K562 (cell line): Measurements from ENCODE around the gene PIEZO2.
"Not testable (repeated sequence)": the region's sequence is repeated elsewhere in the genome, so short reads cannot be mapped to it uniquely, and the experiment has no call there.

ENCODE experiments used
- BACH1 ChIP-seq: fragments of 200-800 bp; sonication (Bioruptor generic); IDR thresholded peaks from 2 replicates; pipeline ENCODE4 v1.6.1; 2016; ENCODE audit warnings: missing genetic modification characterization, missing compliant biosample characterization
- BMI1 ChIP-seq: fragments of 150-350 bp; IDR thresholded peaks from 2 replicates; pipeline ENCODE4 v1.6.1; 2014; ENCODE audit warnings: low read length
- CHD2 ChIP-seq: IDR thresholded peaks from 2 replicates; pipeline ENCODE4 v1.6.1; 2011; ENCODE audit warnings: low read depth, low read length
- CTCF ChIP-seq, 3 experiments: IDR thresholded peaks in 2 of 3; conservative IDR thresholded peaks in 1 of 3; 2 replicates each; pipeline ENCODE4 v1.5.1; 2011 to 2012; ENCODE audit warnings: low read length in 3 of 3, mild to moderate bottlenecking in 3 of 3, control low read depth in 2 of 3, improper control_type of control experiment in 1 of 3, inconsistent platforms in 1 of 3, low read depth in 1 of 3, mixed read lengths in 1 of 3, moderate library complexity in 1 of 3; ENCODE audit not compliant: insufficient read depth in 2 of 3
- EZH2 ChIP-seq: IDR thresholded peaks from 2 replicates; pipeline ENCODE4 v1.6.1; 2012; ENCODE audit warnings: low read depth, mild to moderate bottlenecking, inconsistent platforms, low read length, borderline replicate concordance
- FOXK2 ChIP-seq, 2 experiments: fragments of 450-650 bp; IDR thresholded peaks in 1 of 2; conservative IDR thresholded peaks in 1 of 2; 2 replicates each; pipeline ENCODE4 v1.6.1; 2016; ENCODE audit warnings: low read depth in 2 of 2, mild to moderate bottlenecking in 1 of 2
- HNRNPLL ChIP-seq: fragments of 200-400 bp; formaldehyde crosslinking; IDR thresholded peaks from 2 replicates; pipeline ENCODE4 v1.6.1; 2017; ENCODE audit warnings: low read length, low read depth, mild to moderate bottlenecking; ENCODE audit not compliant: poor library complexity, severe bottlenecking
- RAD51 ChIP-seq: fragments of 450-650 bp; IDR thresholded peaks from 2 replicates; pipeline ENCODE4 v1.7.1; 2016; ENCODE audit warnings: low read depth, mild to moderate bottlenecking, borderline replicate concordance
- RFX5 ChIP-seq: IDR thresholded peaks from 2 replicates; pipeline ENCODE4 v1.6.1; 2011; ENCODE audit warnings: low read depth, mild to moderate bottlenecking, improper control_type of control experiment, low read length
- SRF ChIP-seq, 2 experiments: fragments of 250-450, 450-650 bp in 1 of 2; sonication (Bioruptor Pico) in 1 of 2; sonication (generic) in 1 of 2; formaldehyde crosslinking; IDR thresholded peaks; 2 replicates each; pipeline versions ENCODE4 v1.5.0 to v1.5.1; 2020 to 2022; ENCODE audit warnings: mild to moderate bottlenecking in 1 of 2, missing genetic modification reagents in 1 of 2
- TFAP4 ChIP-seq: sonication (generic); formaldehyde crosslinking; IDR thresholded peaks from 2 replicates; pipeline ENCODE4 v1.8.0; 2022; ENCODE audit warnings: missing genetic modification reagents, mild to moderate bottlenecking, moderate library complexity, borderline replicate concordance
- ZNF740 ChIP-seq, 3 experiments: fragments of 200-800 bp in 1 of 3; sonication (Bioruptor generic) in 1 of 3; sonication (generic) in 1 of 3; formaldehyde crosslinking in 1 of 3; IDR thresholded peaks; 2 replicates each; pipeline versions ENCODE4 v1.6.1 to v1.8.0; 2016 to 2022; ENCODE audit warnings: mild to moderate bottlenecking in 2 of 3, missing compliant biosample characterization in 2 of 3, missing genetic modification characterization in 2 of 3, missing genetic modification reagents in 1 of 3

GRCh38 chr18:10623606-10624005, 525.8 kb downstream of the PIEZO2 start:
- not testable (repeated sequence) for TF ChIP-seq BMI1; RFX5; ZNF740 (CRISPR knock-in tag; IDR thresholded peaks at IDR 0.05); ZNF740 (tag; IDR thresholded peaks at IDR 0.05); CTCF (IDR thresholded peaks at IDR 0.05 in 2 of 3, conservative IDR thresholded peaks at IDR 0.05 in 1 of 3; ENCODE audit: insufficient read depth in 2 of 3, low read depth in 1 of 3, low read length in 3 of 3); HNRNPLL; FOXK2 (conservative IDR thresholded peaks at IDR 0.05 in 1 of 2, IDR thresholded peaks at IDR 0.05 in 1 of 2; ENCODE audit: low read depth in 2 of 2); RAD51; EZH2; TFAP4 (CRISPR knock-in tag); BACH1 (tag); SRF (CRISPR knock-in tag; IDR thresholded peaks at IDR 0.05); CHD2
